ENCODE results near the gene CD276.

DNA sequence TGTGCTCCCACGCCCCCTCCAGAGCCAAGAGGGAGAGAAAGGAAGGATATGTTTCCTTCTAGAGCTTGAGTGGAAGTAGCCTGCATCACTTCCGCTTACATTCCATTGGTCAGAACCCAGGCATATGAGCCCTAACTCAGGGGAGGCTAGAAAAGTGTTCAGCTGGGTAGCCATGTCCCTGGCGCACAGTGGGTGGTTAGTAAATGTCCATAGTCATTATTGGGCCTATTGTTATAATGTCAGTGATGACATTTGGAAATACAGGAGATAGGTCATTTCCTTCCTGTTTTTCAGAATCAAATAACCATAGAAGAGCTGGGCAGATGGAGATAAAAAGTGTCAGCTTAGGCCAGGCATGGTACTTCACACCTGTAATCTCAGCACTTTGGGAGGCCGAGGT lies 27.3 kb downstream of the CD276 start:
- TF ChIP-seq, protein P1, sequence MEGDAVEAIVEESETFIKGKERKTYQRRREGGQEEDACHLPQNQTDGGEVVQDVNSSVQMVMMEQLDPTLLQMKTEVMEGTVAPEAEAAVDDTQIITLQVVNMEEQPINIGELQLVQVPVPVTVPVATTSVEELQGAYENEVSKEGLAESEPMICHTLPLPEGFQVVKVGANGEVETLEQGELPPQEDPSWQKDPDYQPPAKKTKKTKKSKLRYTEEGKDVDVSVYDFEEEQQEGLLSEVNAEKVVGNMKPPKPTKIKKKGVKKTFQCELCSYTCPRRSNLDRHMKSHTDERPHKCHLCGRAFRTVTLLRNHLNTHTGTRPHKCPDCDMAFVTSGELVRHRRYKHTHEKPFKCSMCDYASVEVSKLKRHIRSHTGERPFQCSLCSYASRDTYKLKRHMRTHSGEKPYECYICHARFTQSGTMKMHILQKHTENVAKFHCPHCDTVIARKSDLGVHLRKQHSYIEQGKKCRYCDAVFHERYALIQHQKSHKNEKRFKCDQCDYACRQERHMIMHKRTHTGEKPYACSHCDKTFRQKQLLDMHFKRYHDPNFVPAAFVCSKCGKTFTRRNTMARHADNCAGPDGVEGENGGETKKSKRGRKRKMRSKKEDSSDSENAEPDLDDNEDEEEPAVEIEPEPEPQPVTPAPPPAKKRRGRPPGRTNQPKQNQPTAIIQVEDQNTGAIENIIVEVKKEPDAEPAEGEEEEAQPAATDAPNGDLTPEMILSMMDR (IDR thresholded peaks at IDR 0.05) = no peak
- no peak for TF ChIP-seq POLR2A (IDR thresholded peaks at IDR 0.05)
